Adrenal gland (tissue), 5 donors: ENCODE data around the gene MCRIP1.

Experiments
- POLR2A ChIP-seq, 2 donors: fragments of 450-650 bp; IDR thresholded peaks; one replicate each; pipeline ENCODE4 v1.6.1; 2017; ENCODE audit warnings: antibody characterized with exemption in 2 of 2, mild to moderate bottlenecking in 2 of 2, moderate library complexity in 1 of 2
- TF ChIP-seq, protein P1 (sequence below), 6 experiments: fragments of 450-650 bp in 4 of 6; fragments of 200-600 bp in 2 of 6; sonication (generic) in 1 of 6; IDR thresholded peaks; 1 replicate in 5 of 6; 2 replicates in 1 of 6; pipeline versions ENCODE4 v1.5.1 to v1.8.0; 2016 to 2021; ENCODE audit warnings: antibody characterized with exemption in 6 of 6, mild to moderate bottlenecking in 2 of 6, moderate library complexity in 1 of 6
- donor health status: DM: no; HTN: no; CAD: no.

- TF ChIP-seq, protein P1, sequence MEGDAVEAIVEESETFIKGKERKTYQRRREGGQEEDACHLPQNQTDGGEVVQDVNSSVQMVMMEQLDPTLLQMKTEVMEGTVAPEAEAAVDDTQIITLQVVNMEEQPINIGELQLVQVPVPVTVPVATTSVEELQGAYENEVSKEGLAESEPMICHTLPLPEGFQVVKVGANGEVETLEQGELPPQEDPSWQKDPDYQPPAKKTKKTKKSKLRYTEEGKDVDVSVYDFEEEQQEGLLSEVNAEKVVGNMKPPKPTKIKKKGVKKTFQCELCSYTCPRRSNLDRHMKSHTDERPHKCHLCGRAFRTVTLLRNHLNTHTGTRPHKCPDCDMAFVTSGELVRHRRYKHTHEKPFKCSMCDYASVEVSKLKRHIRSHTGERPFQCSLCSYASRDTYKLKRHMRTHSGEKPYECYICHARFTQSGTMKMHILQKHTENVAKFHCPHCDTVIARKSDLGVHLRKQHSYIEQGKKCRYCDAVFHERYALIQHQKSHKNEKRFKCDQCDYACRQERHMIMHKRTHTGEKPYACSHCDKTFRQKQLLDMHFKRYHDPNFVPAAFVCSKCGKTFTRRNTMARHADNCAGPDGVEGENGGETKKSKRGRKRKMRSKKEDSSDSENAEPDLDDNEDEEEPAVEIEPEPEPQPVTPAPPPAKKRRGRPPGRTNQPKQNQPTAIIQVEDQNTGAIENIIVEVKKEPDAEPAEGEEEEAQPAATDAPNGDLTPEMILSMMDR (IDR thresholded peaks at IDR 0.05): no peak
- no peak for TF ChIP-seq POLR2A (IDR thresholded peaks at IDR 0.05)
These were observed 11.8 kb upstream of the MCRIP1 start for GRCh38 chr17:81844887-81845286.
